GM19240 (cell line): ENCODE data around the gene USP27X.
A peak's percentile ranks its signal among the peaks of the same experiment; 100 is the strongest.

Experiments
- DNase-seq: peaks from one replicate; pipeline ENCODE4 v3.0.0; 2011; ENCODE audit warnings: low spot score; ENCODE audit not compliant: insufficient read length

The USP27X gene

GRCh38 chrX:49878834-49879655, at the start of gene USP27X:
USP27X (plus strand) TSS chrX:49879484; CDS start chrX:49880308, 824 bp downstream.
- DNase-seq, result peak; percentile 18

- DNase-seq, result no peak
Observed at GRCh38 chrX:49838374-49838773, 40.9 kb upstream of the USP27X start.

DNA sequence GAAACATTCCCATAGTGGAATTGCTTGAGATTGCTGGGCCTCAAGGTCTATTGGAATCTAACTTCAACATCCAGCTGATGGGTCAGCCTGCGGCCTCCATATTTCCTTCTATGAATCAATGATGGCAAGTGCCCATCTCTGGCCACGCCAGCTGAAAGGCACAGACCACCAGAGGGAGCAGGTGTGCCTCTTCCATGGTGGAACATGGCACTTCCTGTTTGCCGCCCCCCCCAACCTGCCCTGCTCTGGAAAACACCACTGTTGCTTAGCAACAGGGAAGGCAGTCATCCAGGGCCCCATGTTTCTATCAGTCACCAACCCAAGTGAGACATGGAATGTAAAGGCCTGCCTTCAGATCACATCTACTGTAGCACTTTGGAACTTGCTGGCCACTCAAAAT, 38.6 kb upstream of the USP27X start:
- no peak for DNase-seq

- no peak for DNase-seq
Observed at GRCh38 chrX:49842621-49843020, 36.7 kb upstream of the USP27X start.

GRCh38 chrX:49844611-49845010, 34.7 kb upstream of the USP27X start:
- no peak for DNase-seq

GRCh38 chrX:49845701-49846403, 33.4 kb upstream of the USP27X start:
- DNase-seq, result no peak

DNA sequence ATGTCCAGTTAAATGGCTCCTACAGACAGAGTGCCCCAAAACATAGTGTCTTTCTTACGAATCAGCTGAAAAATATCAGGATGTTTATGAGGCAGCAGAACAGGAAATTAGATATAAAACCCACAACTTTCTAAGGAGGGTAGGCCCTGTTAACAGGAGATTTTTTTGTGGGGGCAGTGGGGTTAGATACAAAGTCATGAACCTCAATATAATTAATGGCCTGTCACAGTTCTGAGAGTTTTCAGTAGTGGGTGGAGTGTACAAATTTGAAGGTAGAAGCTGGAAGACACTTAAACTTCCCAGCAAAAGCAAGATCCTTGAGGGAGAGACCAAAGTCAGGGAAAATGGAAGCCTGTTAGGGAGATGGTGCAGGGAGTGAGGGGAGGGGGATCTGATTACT, 32.8 kb upstream of the USP27X start:
- DNase-seq, result no peak

DNA sequence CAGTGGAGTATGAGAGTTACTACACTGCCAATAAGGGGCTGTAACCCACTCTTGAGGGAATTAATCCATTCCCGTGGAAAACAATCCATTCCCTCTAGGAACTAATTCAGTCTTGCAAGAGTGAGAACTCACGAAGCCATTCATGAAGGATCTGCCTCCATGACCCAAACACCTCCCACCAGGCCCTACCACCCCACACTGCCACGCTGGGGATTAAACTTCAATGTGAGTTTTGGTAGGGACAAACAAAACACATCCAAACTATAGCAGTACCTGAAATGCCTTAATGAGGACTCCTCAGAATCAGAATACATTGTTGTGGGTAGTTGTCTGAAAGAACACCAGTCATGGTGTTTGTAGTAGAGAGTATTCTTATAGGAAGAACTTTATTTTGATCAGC, 31.0 kb upstream of the USP27X start:
- DNase-seq, result no peak

GRCh38 chrX:49850028-49850427, 29.3 kb upstream of the USP27X start:
- no peak for DNase-seq

GRCh38 chrX:49853661-49854060, 25.6 kb upstream of the USP27X start:
- DNase-seq, result no peak

DNA sequence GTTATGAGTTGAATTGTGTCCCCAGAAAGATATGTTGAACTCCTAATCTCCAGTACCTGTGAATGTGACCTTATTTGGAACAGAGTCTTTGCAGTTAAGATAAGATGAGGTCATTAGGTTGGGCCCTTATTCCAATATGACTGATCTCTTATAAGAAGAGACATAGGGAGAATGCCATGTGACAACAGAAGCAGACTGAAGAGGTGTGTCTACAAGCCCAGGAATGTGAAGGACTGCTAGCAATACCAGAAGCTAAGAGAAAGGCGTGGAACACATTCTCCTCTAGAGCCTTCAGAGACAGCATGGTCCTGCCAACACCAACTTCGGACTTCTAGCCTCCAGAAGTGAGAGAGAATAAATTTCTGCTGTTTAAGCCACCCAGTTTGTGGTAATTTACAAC, 22.5 kb upstream of the USP27X start:
- DNase-seq, result no peak

GRCh38 chrX:49858341-49858740, 20.9 kb upstream of the USP27X start:
- DNase-seq, result no peak

- DNase-seq, result no peak
Observed at GRCh38 chrX:49859491-49859890, 19.8 kb upstream of the USP27X start.

DNA sequence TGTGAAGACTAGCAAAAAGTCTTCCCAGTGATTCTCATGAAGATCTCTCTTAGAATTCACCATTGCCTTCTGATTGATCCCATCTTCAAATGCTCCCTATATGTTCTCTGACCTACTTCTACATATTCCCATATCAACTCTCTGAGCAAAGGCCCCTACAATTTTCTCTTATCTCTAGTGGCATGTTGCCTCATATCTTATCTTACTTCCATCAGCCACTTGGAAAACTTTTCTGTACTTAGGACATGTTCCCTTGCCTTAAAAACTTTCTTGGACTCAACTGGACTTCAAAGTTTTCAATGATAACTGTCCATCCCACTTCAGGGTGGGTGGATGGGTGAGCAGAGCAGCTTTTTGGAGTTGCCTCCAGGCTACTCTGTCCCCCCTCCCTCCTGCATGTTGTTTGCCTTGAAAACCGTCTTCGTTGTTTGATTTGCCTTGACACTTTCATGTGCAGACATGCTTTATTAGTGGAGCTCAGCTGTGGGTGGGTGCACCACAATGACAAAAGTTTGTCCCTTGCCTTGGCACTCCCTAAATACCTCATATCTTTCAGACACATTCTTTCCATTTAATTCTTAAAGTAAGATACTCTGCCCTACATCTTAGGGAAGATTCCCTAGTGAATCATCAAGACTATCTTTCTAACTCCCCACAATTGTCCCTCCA, 18.3 kb upstream of the USP27X start:
- no peak for DNase-seq

DNA sequence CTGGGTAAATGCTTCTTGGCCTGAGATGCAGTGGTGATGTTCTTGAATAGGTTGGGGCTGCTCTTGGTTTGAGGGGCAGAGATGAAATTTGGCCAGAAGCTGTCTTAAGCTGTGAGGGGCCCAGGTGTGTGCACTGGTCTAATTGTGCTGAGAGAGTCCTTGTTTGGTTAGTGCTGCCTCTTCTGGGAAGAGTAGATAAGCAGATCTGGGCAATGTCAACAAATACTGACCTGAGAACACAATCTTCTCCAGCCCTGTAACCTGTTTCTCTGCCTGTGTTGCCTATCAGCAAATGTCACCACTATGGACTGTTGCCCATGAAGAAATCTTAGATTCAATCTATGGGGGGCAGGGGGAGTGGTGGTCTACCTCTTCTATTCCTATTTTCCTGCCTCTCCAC, 17.2 kb upstream of the USP27X start:
- no peak for DNase-seq

- no peak for DNase-seq
Observed at GRCh38 chrX:49868739-49869138, 10.5 kb upstream of the USP27X start.

- peak; percentile 19 for DNase-seq
Observed at GRCh38 chrX:49876750-49877149, 2.5 kb upstream of the USP27X start.

GRCh38 chrX:49877397-49878101, 1.7 kb upstream of the USP27X start:
- DNase-seq, result no peak

- no peak for DNase-seq
Observed at GRCh38 chrX:49878128-49878833, 1.0 kb upstream of the USP27X start.

DNA sequence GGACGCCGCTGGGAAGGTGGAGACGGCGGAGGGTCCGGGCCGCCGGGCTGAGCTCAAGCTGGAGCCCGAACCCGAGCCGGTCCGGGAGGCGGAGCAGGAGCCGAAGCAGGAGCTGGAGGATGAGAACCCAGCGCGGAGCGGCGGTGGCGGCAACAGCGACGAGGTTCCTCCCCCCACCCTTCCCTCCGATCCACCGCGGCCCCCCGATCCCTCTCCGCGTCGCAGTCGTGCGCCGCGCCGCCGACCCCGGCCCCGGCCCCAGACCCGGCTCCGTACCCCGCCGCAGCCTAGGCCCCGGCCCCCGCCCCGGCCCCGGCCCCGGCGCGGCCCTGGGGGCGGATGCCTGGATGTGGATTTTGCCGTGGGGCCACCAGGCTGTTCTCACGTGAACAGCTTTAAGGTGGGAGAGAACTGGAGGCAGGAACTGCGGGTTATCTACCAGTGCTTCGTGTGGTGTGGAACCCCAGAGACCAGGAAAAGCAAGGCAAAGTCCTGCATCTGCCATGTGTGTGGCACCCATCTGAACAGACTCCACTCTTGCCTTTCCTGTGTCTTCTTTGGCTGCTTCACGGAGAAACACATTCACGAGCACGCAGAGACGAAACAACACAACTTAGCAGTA, 483 bp downstream of the USP27X start:
- DNase-seq, result no peak

DNA sequence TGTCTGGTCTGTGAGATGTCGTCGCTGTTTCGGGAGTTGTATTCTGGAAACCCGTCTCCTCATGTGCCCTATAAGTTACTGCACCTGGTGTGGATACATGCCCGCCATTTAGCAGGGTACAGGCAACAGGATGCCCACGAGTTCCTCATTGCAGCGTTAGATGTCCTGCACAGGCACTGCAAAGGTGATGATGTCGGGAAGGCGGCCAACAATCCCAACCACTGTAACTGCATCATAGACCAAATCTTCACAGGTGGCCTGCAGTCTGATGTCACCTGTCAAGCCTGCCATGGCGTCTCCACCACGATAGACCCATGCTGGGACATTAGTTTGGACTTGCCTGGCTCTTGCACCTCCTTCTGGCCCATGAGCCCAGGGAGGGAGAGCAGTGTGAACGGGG, 1.4 kb downstream of the USP27X start:
- DNase-seq, result no peak
